Trophoblast cell (in vitro differentiated cells and primary cell): Measurements from ENCODE around the gene ESRRG.

Experiments used
- DNase-seq, 2 donors: peaks; one replicate each; pipeline ENCODE4 v3.0.0-alpha.2; 2016
- H2AFZ ChIP-seq: 2 replicates; pipeline ENCODE4 v1.6.1; 2013; ENCODE audit warnings: low read length, moderate library complexity, mild to moderate bottlenecking; ENCODE audit not compliant: insufficient read depth, poor library complexity
- H2AK5ac ChIP-seq: 2 replicates; pipeline ENCODE4 v1.6.1; 2013; ENCODE audit warnings: mild to moderate bottlenecking, low read length
- H2BK120ac ChIP-seq: 2 replicates; pipeline ENCODE4 v1.6.1; 2013; ENCODE audit warnings: low read length, mild to moderate bottlenecking, moderate library complexity; ENCODE audit not compliant: insufficient read depth, poor library complexity
- H2BK12ac ChIP-seq: 2 replicates; pipeline ENCODE4 v1.6.1; 2013; ENCODE audit warnings: mild to moderate bottlenecking, low read length, moderate library complexity
- H2BK5ac ChIP-seq: 2 replicates; pipeline ENCODE4 v1.6.1; 2013; ENCODE audit warnings: low read length, low read depth, moderate library complexity, mild to moderate bottlenecking; ENCODE audit not compliant: poor library complexity
- H3K14ac ChIP-seq: 2 replicates; pipeline ENCODE4 v1.6.1; 2013; ENCODE audit warnings: mild to moderate bottlenecking, low read length
- H3K18ac ChIP-seq: 2 replicates; pipeline ENCODE4 v1.6.1; 2013; ENCODE audit warnings: mild to moderate bottlenecking, low read length
- H3K23ac ChIP-seq: 2 replicates; pipeline ENCODE4 v1.6.1; 2013; ENCODE audit warnings: low read length
- H3K27ac ChIP-seq: 2 replicates; pipeline ENCODE4 v1.5.1; 2013; ENCODE audit warnings: low read depth, mild to moderate bottlenecking, inconsistent platforms, low read length, moderate library complexity
- H3K27me3 ChIP-seq: 2 replicates; pipeline ENCODE4 v1.6.1; 2013; ENCODE audit warnings: inconsistent platforms, mild to moderate bottlenecking, low read length, moderate library complexity; ENCODE audit not compliant: insufficient read depth
- H3K36me3 ChIP-seq, 2 experiments: 1 replicate in 1 of 2; 2 replicates in 1 of 2; pipeline ENCODE4 v1.6.1; 2013; ENCODE audit warnings: low read length in 2 of 2, mild to moderate bottlenecking in 2 of 2, moderate library complexity in 1 of 2; ENCODE audit not compliant: insufficient read depth in 2 of 2, control insufficient read depth in 1 of 2
- H3K4ac ChIP-seq: 2 replicates; pipeline ENCODE4 v1.6.1; 2013; ENCODE audit warnings: low read depth, mild to moderate bottlenecking, low read length, moderate library complexity
- H3K4me1 ChIP-seq, 2 experiments: 1 replicate in 1 of 2; 2 replicates in 1 of 2; pipeline ENCODE4 v1.6.1; 2013; ENCODE audit warnings: low read length in 2 of 2, mild to moderate bottlenecking in 2 of 2, moderate library complexity in 1 of 2; ENCODE audit not compliant: insufficient read depth in 2 of 2, control insufficient read depth in 1 of 2
- H3K4me2 ChIP-seq: 2 replicates; pipeline ENCODE4 v1.6.1; 2013; ENCODE audit warnings: inconsistent platforms, mild to moderate bottlenecking, low read length, moderate library complexity
- H3K4me3 ChIP-seq: 2 replicates; pipeline ENCODE4 v1.5.1; 2013; ENCODE audit warnings: mild to moderate bottlenecking, low read depth, low read length, inconsistent platforms
- H3K79me1 ChIP-seq: one replicate; pipeline ENCODE4 v1.6.1; 2013; ENCODE audit warnings: low read length
- H3K79me2 ChIP-seq: 2 replicates; pipeline ENCODE4 v1.6.1; 2013; ENCODE audit warnings: low read length, mild to moderate bottlenecking; ENCODE audit not compliant: control insufficient read depth, insufficient read depth, poor library complexity
- H3K9ac ChIP-seq: 2 replicates; pipeline ENCODE4 v1.6.1; 2013; ENCODE audit warnings: mild to moderate bottlenecking, low read length
- H3K9me3 ChIP-seq: 2 replicates; pipeline ENCODE4 v1.6.1; 2013; ENCODE audit warnings: low read depth, mild to moderate bottlenecking, control low read depth, inconsistent platforms, low read length; ENCODE audit not compliant: insufficient read depth
- H4K12ac ChIP-seq: 2 replicates; pipeline ENCODE4 v1.6.1; 2013; ENCODE audit warnings: low read depth, mild to moderate bottlenecking, low read length, moderate library complexity
- H4K8ac ChIP-seq: 2 replicates; pipeline ENCODE4 v1.6.1; 2013; ENCODE audit warnings: low read depth, mild to moderate bottlenecking, low read length, moderate library complexity
- H4K91ac ChIP-seq: one replicate; pipeline ENCODE4 v1.6.1; 2013; ENCODE audit warnings: low read depth, mild to moderate bottlenecking, low read length, moderate library complexity
- WGBS: extraction: QIAGEN DNeasy Blood & Tissue Kit; methylation state at CpG from one replicate; pipeline ENCODE4 v1.1.7; 2013; ENCODE audit warnings: missing lambda C conversion rate; ENCODE audit not compliant: insufficient read length, insufficient coverage; ENCODE audit errors: extremely low coverage; 5-methylcytosine and 5-hydroxymethylcytosine counted together

ESRRG gene

GRCh38 chr1:216464489-216464888, 258.7 kb downstream of the ESRRG start:
- H3K9ac ChIP-seq = no peak overlapping the region
- no peak overlapping the region for H3K4me3 ChIP-seq
- no peak overlapping the region for H3K4ac ChIP-seq
- H2BK12ac ChIP-seq = no peak overlapping the region
- no peak overlapping the region for H3K14ac ChIP-seq
- no peaks in the 10 kb centered on the region for H3K79me1 ChIP-seq
- H3K18ac ChIP-seq = no peak overlapping the region
- no peak overlapping the region for H4K8ac ChIP-seq
- no peak overlapping the region for H4K12ac ChIP-seq
- peaks cover 2% of the 10 kb centered on the region for H3K9me3 ChIP-seq
- no peak overlapping the region for H3K27ac ChIP-seq
- no peak overlapping the region for H2BK120ac ChIP-seq
- H3K4me2 ChIP-seq = no peak overlapping the region
- H3K4me1 ChIP-seq = no peaks in the 10 kb centered on the region
- H3K79me2 ChIP-seq = no peaks in the 10 kb centered on the region
- whole genome bisulfite sequencing = no CpG with 5 or more reads among the region's 1 CpG
- H2BK5ac ChIP-seq = no peak overlapping the region
- peak; percentile 81 to 95 for DNase-seq
- no peaks in the 10 kb centered on the region for H3K36me3 ChIP-seq
- H2AK5ac ChIP-seq = no peak overlapping the region
- H4K91ac ChIP-seq = no peak overlapping the region
- H3K23ac ChIP-seq = no peak overlapping the region
- no peak overlapping the region for H2AFZ ChIP-seq
- H3K27me3 ChIP-seq = no peaks in the 10 kb centered on the region

- no peak overlapping the region for H2AFZ ChIP-seq
- H2BK12ac ChIP-seq = no peak overlapping the region
- H3K18ac ChIP-seq = no peak overlapping the region
- no peak overlapping the region for H3K4me3 ChIP-seq
- H4K91ac ChIP-seq = no peak overlapping the region
- peaks cover 2% of the 10 kb centered on the region for H3K9me3 ChIP-seq
- H3K4me1 ChIP-seq = no peaks in the 10 kb centered on the region
- DNase-seq = peak; percentile 3 to 84
- H3K27ac ChIP-seq = no peak overlapping the region
- no peak overlapping the region for H3K4me2 ChIP-seq
- no peak overlapping the region for H2BK5ac ChIP-seq
- H3K27me3 ChIP-seq = no peaks in the 10 kb centered on the region
- no peak overlapping the region for H4K12ac ChIP-seq
- no peak overlapping the region for H3K14ac ChIP-seq
- H3K4ac ChIP-seq = no peak overlapping the region
- H4K8ac ChIP-seq = no peak overlapping the region
- no peak overlapping the region for H3K23ac ChIP-seq
- H3K9ac ChIP-seq = no peak overlapping the region
- H3K36me3 ChIP-seq = no peaks in the 10 kb centered on the region
- no CpG with 5 or more reads among the region's 3 CpGs for WGBS
- H3K79me2 ChIP-seq = no peaks in the 10 kb centered on the region
- no peak overlapping the region for H2AK5ac ChIP-seq
- peaks cover 2% of the 10 kb centered on the region for H3K79me1 ChIP-seq
- H2BK120ac ChIP-seq = no peak overlapping the region
Measured at GRCh38 chr1:216462066-216462775, 261.0 kb downstream of the ESRRG start.

GRCh38 chr1:216461466-216461865, 261.8 kb downstream of the ESRRG start:
- Histone ChIP-seq H3K14ac (no peak overlapping the region), H4K91ac (no peak overlapping the region), H3K4me2 (no peak overlapping the region), H3K4ac (no peak overlapping the region), H4K12ac (no peak overlapping the region), H2AFZ (no peak overlapping the region), H3K4me3 (no peak overlapping the region), H3K4me1 (no peaks in the 10 kb centered on the region), H3K9ac (no peak overlapping the region), H3K9me3 (peaks cover 2% of the 10 kb centered on the region), H2BK5ac (no peak overlapping the region), H2BK12ac (no peak overlapping the region), H2BK120ac (no peak overlapping the region), H3K36me3 (no peaks in the 10 kb centered on the region), H3K23ac (no peak overlapping the region), H3K79me1 (peaks cover 2% of the 10 kb centered on the region), H3K18ac (no peak overlapping the region), H2AK5ac (no peak overlapping the region), H3K27ac (no peak overlapping the region), H3K27me3 (no peaks in the 10 kb centered on the region), H4K8ac (no peak overlapping the region), H3K79me2 (no peaks in the 10 kb centered on the region)
- peak in 1 of 2 donors; percentile 26 for DNase-seq

- Histone ChIP-seq H4K12ac (no peak overlapping the region), H3K36me3 (no peaks in the 10 kb centered on the region), H2BK5ac (no peak overlapping the region), H3K79me1 (peaks cover 2% of the 10 kb centered on the region), H3K4ac (no peak overlapping the region), H4K91ac (no peak overlapping the region), H3K9me3 (peaks cover 2% of the 10 kb centered on the region), H3K27ac (no peak overlapping the region), H3K23ac (no peak overlapping the region), H2BK120ac (no peak overlapping the region), H3K14ac (no peak overlapping the region), H2BK12ac (no peak overlapping the region), H4K8ac (no peak overlapping the region), H2AK5ac (no peak overlapping the region), H2AFZ (no peak overlapping the region), H3K4me2 (no peak overlapping the region), H3K18ac (no peak overlapping the region), H3K4me3 (no peak overlapping the region), H3K79me2 (no peaks in the 10 kb centered on the region), H3K9ac (no peak overlapping the region), H3K27me3 (no peaks in the 10 kb centered on the region), H3K4me1 (no peaks in the 10 kb centered on the region)
- peak; percentile 72 to 98 for DNase-seq
- WGBS = no CpG with 5 or more reads among the region's 3 CpGs
Measured at GRCh38 chr1:216459651-216460207, 263.5 kb downstream of the ESRRG start.
